Chondrocyte (in vitro differentiated cells): ENCODE measurements around the gene MAPK4. TPM values are rescaled to one million over a fixed set of nuclear protein-coding genes. Genes with fewer than 3 reads are reported as not detected.

ENCODE experiments used
- DNase-seq: peaks from one replicate; pipeline ENCODE4 v3.0.0; 2021; ENCODE audit warnings: mixed read lengths, low spot score
- H3K27ac Mint-ChIP-seq: one replicate; pipeline ENCODE4 v1.8.0; 2021; ENCODE audit warnings: mild to moderate bottlenecking, moderate library complexity, mixed read lengths; ENCODE audit not compliant: unreplicated experiment
- H3K27me3 Mint-ChIP-seq: 2 replicates; pipeline ENCODE4 v1.8.0; 2021; ENCODE audit warnings: low read depth, mixed read lengths
- H3K36me3 Mint-ChIP-seq: 2 replicates; pipeline ENCODE4 v1.8.0; 2021; ENCODE audit warnings: low read depth, mixed read lengths
- H3K4me1 Mint-ChIP-seq: 2 replicates; pipeline ENCODE4 v1.8.0; 2021; ENCODE audit warnings: low read depth, mild to moderate bottlenecking, mixed read lengths
- H3K4me3 Mint-ChIP-seq: one replicate; pipeline ENCODE4 v1.8.0; 2021; ENCODE audit warnings: mild to moderate bottlenecking, moderate library complexity, mixed read lengths; ENCODE audit not compliant: unreplicated experiment
- H3K9me3 Mint-ChIP-seq: 2 replicates; pipeline ENCODE4 v1.8.0; 2021; ENCODE audit warnings: low read depth, mixed read lengths
- CTCF ChIP-seq: fragments of 200-600 bp; sonication (generic); IDR thresholded peaks from 2 replicates; pipeline ENCODE4 v1.5.0; 2021; ENCODE audit warnings: antibody characterized with exemption, mild to moderate bottlenecking, moderate library complexity
- total RNA-seq: library from RNA; stranded (reverse); gene quantifications from 3 replicates; pipeline ENCODE4 v1.2.1, GENCODE V29; 2021

The MAPK4 gene
- total RNA-seq, 1 donor from 2014 or later = 0.30 TPM

- no peaks in the 10 kb centered on the region for H3K4me1 Mint-ChIP-seq
- H3K27ac Mint-ChIP-seq = no peak overlapping the region
- H3K4me3 Mint-ChIP-seq = no peak overlapping the region
- TF ChIP-seq CTCF = no peak
- H3K9me3 Mint-ChIP-seq = peaks cover 7% of the 10 kb centered on the region
- peaks cover 22% of the 10 kb centered on the region for H3K27me3 Mint-ChIP-seq
- DNase-seq = no peak
- H3K36me3 Mint-ChIP-seq = no peaks in the 10 kb centered on the region
Measured at GRCh38 chr18:50750546-50750945, 190.7 kb downstream of the MAPK4 start.

GRCh38 chr18:50751490-50751889 is 191.6 kb downstream of the MAPK4 start:
- Mint-ChIP-seq H3K9me3 (peaks cover 7% of the 10 kb centered on the region), H3K27me3 (peaks cover 25% of the 10 kb centered on the region), H3K36me3 (no peaks in the 10 kb centered on the region), H3K27ac (no peak overlapping the region), H3K4me3 (no peak overlapping the region), H3K4me1 (no peaks in the 10 kb centered on the region)
- TF ChIP-seq CTCF = no peak
- DNase-seq = no peak

- no peaks in the 10 kb centered on the region for H3K4me1 Mint-ChIP-seq
- H3K27ac Mint-ChIP-seq = no peak overlapping the region
- H3K4me3 Mint-ChIP-seq = no peak overlapping the region
- DNase-seq = no peak
- no peak for TF ChIP-seq CTCF
- no peaks in the 10 kb centered on the region for H3K36me3 Mint-ChIP-seq
- peaks cover 7% of the 10 kb centered on the region for H3K9me3 Mint-ChIP-seq
- peaks cover 26% of the 10 kb centered on the region for H3K27me3 Mint-ChIP-seq
Measured at GRCh38 chr18:50751947-50752346, 192.1 kb downstream of the MAPK4 start.

- Mint-ChIP-seq H3K27ac (no peak overlapping the region), H3K36me3 (no peaks in the 10 kb centered on the region), H3K9me3 (peaks cover 7% of the 10 kb centered on the region), H3K27me3 (peaks cover 26% of the 10 kb centered on the region), H3K4me3 (no peak overlapping the region), H3K4me1 (no peaks in the 10 kb centered on the region)
- DNase-seq = no peak
- no peak for TF ChIP-seq CTCF
Measured at GRCh38 chr18:50753311-50753710, 193.4 kb downstream of the MAPK4 start.

GRCh38 chr18:50754297-50754696 is 194.4 kb downstream of the MAPK4 start:
- Mint-ChIP-seq H3K36me3 (no peaks in the 10 kb centered on the region), H3K9me3 (peaks cover 7% of the 10 kb centered on the region), H3K27me3 (peaks cover 29% of the 10 kb centered on the region), H3K4me3 (no peak overlapping the region), H3K27ac (no peak overlapping the region), H3K4me1 (no peaks in the 10 kb centered on the region)
- DNase-seq = no peak
- no peak for TF ChIP-seq CTCF
